ENCODE measurements around the gene MAPK8IP2.

MAPK8IP2 gene

DNA sequence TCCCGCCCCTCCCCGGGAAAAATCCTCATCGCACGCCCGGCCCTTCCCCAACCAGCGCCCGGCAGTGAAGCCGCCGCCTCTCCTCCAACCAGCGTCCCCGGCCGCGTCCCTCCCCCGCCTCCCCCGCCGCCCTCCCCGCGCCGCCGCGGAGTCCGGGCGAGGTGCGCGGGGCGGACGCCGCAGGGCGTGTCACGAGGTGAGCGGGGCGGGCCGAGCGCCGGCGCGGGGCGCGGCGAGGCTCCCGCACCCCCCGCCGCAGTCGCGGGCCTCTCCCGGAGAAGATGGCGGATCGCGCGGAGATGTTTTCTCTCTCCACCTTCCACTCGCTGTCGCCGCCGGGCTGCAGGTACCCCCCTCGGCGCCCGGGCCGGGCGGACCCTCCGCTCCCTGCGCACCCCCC lies at the start of gene MAPK8IP2:
TSS of gene MAPK8IP2 (plus strand) at position 256 of the 400 bp plus-strand sequence. CDS start at position 282, 26 bp downstream.
- FAIRE-seq, result no peak

DNA sequence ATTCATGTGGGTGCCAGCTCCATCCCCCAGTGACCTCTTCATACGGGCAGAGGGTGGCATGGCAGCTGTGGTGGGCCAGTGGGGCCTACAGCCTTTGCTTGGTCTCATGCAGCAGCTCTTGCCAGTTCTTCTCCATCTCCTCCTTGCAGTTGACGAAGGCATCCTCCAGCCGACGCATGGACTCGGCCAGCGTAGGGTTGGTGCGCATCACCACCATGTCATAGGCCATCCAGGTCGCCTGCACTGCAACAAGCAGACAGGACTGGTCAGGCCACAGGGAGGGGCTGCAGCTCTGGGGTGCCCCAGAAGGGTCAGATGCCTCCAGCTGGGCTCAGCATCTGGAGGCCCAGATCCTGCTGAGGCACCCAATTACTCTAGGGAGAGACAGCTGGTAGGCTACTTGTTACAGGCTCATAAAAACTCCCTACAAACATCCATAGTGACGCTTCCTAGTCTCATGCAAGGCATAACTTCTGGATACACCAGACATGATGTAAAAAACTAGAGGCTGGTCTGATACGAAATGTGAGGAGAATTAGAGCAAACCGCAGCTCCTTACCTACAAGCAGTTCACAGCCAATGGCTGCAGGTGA lies 49.3 kb upstream of the MAPK8IP2 start:
- no peak for FAIRE-seq

DNA sequence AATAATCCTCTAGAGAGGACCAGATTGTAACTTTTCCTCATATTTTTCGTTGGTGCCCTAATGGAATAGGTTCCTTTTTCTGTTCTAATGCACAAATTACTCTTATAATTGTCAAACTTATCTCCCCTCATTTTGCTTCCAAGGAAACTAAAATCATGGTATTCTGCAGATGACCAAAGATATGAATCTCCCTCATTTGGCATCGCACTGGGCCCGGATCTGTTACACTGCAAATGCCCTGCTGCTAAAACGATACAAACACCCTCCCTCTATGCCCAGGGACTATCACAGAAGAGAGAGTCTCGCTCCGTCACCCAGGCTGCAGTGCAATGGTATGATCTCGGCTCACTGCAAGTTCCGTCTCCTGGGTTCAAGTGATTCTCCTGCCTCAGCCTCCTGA lies 47.3 kb upstream of the MAPK8IP2 start:
- FAIRE-seq, result no peak

DNA sequence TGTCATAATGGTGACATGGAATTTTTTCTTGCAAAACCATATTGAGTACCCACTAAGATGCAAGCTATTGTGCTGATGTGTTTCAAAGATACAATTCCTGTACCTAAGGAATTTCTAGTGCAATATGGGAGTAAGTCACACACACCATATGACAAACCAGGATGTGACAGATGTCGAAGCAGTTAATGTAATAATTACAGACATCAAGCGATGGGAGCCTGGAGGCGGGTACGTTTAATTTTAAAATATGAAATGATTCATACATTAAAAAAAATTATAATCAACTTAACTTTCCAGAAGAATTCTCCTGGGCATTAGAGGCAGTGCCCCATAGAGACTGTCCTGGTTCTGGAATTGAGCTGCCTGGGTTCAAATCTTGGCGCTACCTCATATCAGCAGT lies 43.9 kb upstream of the MAPK8IP2 start:
- FAIRE-seq, result no peak

DNA sequence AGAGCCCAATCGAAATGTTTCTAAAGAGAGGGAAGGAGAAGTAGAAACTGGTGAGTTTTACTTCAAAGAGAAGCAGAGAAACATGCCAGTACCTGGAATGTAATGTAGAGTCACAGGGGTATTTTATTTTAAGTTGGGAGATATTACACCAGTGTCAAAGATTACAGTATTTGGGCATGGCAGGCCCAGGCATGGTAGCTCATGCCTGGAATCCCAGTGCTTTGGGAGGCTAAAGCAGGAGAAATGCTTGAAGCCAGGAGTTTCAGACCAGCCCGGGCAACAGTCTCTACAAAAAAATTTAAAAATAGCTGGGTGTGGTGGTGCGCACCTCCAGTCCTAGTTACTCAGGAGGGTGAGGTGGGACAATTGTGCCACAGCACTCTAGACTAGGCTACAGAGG lies 40.6 kb upstream of the MAPK8IP2 start:
- no peak for FAIRE-seq

DNA sequence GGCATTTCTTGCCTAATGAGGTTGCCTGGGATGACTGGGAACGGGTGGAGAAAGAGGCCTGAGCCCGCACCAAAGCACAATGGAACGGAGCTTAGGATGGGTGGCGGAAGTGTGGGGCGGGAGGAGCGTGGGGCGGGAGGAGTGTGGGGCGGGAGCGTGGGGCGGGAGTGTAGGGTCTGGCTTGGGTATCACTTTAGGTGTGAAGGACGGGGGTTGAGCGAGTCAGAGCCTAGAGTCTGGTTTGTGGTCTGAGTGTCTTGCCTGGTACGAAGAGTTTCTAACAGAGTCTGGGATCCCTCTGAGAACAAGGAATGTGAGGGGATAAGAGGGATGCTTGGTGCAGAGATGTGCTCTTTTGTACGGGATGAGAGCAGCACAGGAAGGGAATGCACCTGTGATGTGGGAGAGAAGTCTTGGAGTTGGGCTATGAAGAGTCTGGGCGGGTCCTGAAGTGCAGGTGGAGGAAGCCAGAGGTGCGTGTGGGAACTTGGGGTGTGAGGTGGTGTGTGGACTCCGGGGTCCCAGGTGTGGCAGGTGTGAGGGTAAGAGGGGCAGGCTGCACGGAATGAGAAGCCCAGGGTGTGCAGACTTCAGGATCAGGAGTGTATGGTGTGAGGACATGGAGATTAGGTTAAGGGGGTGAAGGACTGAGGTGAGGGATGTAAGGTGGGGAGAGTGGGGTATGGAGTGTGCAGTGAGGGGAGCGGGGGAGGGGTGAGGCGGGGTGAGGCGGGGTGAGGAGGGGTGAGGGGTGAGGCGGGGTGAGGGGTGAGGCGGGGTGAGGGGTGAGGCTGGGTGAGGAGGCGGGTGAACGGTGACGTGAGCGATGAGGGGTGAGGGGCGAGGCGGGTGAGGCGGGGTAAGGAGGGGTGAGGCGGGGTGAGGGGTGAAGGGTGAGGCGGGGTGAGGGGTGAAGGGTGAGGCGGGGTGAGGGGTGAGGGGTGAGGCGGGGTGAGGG lies 38.9 kb upstream of the MAPK8IP2 start:
- FAIRE-seq, result no peak

DNA sequence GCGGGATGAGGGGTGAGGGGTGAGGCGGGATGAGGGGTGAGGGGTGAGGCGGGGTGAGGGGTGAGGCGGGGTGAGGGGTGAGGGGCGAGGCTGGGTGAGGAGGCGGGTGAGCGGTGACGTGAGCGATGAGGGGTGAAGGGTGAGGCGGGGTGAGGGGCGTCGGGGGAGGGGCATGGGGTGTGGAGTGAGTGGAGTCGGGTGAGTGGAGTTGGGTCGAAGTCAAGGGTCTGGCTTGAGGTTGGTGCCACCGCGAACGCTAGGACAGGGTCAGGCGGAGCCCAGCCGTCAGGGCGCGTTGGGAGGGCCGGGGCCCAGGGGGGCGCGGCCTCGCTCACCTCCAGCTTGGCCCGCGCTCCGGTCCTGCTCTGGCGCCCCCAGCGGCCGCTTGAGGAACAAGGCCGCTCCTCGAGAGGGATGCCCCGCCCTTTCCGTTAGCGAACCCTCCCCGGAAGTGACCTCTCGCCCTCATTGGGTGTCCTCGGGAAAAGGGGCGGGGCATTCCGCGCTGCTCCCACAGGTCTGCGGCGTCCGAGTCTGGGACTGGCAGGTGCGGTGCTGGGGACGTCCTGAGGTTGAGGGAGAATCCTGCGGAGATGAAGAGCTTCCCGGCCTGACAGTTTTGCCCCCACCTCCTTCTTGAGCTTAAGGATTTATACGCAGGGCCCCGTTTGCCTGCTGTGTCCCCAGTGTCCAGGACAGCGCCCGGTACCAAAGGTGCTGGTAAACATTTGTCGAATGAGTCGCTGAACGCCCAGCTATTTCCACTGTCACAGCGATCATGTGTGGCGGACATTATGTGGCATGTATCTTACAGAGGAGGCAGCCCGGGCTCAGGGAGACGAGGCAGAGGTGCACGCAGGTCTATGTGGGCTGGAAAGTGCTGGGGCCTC lies 37.8 kb upstream of the MAPK8IP2 start, which contains the start of gene SYCE3:
TSS of gene SYCE3 (minus strand) at position 397 of the 890 bp plus-strand sequence. CDS start 6,514 bp downstream, outside the sequence.
- no peak for FAIRE-seq

DNA sequence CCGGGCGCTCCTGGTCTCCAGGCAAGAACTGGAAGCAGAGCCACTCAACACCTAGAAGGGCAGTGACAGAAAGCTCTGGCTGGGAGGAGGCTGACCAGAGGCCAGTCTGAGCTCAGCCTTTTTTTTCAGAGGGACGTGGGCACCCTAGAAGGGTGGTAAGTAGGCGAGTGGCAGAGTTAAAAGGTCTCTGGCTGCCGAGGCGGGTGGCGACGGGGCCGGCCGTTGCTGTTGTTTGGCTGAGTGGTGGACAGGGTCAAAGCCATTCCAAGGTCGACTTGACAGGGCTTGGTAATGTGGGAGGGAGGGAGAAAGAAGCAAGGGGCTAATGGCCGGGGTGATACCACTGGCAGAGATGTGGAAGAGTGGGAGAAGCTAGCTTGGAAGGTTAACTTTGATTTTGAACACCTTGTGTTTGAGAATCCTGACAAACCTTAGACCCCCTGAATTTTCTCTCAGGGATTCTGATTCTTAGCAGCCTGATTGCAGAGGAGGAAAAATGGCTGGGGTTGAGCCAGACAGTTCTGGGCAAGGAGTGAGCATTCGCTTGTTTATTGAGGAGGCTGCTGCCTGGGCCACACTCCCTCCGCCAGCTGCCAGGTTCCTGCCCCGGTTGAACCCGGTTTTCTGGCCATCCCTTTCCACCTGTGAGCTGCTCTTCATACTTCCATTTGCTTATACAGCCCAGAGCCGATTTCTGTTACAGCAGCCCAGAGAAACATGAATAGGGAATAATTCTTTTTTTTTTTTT lies 37.0 kb upstream of the MAPK8IP2 start:
- no peak for FAIRE-seq

DNA sequence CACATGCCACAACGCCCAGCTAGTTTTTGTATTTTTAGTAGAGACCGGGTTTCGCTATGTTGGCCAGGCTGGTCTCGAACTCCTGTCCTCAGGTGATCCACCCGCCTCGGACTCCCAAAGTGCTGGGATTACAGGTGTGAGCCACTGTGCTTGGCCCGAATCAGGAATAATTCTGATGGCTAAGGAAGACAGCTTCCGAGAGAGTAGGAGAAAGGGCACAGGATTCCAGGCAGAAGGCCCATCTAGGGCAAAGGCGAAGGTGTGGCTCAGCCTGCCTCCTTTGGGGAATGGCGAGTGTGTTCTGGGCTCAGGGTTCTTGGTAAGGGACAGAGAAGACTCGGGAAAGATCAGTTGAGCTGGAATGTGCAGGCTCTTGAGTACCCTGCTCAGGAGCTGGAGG lies 36.3 kb upstream of the MAPK8IP2 start:
- FAIRE-seq, result no peak

DNA sequence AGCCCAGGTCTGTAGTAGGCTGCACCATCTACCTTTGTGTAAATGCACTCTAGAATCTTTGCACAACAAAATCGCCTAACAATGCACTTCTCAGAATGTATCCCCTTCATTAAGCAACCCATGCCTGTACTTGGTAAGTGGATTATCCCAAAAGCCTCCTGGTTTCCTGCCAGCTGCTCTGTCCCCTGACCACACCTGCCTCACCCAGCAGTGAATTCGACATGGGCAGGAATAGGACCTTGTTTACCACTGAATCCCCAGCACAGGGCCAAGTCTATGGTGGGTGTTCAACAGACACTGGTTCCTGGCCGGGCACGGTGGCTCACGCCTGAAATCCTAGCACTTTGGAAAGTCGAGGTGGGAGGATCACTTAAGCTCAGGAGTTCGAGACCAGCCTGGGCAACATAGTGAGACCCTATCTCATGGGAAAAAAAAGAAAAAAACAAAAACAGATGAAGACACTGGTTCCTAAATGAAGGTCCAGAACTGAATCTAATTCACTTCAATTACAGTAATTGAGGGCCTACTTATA lies 32.8 kb upstream of the MAPK8IP2 start:
- no peak for FAIRE-seq

DNA sequence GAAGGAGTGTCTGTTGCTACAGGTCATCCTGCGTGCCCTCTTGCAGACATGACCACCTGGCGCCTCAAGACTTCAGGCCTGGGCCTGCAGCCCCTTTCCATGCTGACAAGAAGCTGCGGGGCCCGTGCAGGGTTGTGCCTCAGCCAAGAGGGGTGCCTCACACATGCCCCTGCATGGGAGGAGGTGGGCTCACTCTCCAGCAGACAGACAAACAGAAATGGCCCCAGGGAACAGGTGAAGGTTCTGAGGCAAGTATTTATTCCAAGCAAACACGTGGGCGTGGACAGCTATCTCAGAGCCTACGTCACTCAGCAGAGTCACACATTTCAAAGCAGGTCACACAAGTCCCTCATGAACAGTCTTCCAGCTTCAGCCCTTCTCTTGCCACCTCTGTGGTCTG lies 32.0 kb upstream of the MAPK8IP2 start:
- no peak for FAIRE-seq

DNA sequence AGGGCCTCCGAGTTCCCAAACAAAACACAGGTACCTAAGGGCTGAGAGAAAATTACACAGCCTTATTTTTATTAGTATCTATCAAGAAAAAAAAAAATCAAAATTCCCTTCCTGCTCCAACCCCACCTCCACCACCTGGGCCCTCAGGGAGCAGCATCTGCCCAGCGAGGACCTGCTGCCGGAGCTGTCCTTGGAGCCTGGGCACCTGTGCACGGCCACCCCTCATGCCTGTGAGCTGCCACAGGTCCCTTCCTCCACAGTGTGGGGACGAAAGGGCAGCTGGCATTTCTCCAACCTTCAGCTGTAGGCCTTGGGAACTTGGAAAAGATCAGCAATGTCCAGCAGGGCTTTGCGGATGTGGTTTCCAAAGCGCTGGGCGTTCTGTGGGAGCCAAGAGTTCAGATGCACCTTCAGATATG lies 31.5 kb upstream of the MAPK8IP2 start:
- FAIRE-seq, result no peak

DNA sequence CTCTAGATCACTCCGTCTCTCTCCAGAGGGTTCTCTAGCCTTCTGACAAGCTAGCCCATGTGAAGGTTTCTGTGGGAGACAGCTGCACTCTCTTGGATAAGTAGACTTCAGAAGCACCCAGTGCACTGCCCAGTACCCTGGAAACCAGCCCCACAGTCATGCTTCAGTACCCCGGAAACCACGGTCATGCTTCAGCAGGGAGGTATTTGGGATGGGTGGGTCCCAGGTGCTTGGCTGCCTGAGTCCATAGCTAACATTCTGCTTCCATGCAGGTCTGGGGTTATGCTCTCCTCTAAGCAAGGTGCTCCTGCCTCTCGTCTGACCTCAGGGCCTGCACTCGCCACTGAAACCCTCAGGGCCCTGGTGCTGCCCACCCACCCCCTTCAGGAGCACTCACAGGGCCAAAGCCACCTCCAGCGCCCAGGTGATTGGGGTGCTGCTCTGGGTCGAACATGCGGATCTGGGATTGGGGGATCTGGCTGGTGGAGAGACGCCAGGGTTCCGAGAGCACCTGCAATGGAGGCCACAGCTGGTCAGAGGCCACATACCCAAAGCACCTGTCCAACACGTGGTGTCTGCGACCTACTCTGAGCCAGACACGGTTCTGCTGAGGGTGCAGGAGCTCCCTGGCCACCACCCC lies 30.6 kb upstream of the MAPK8IP2 start:
- no peak for FAIRE-seq

DNA sequence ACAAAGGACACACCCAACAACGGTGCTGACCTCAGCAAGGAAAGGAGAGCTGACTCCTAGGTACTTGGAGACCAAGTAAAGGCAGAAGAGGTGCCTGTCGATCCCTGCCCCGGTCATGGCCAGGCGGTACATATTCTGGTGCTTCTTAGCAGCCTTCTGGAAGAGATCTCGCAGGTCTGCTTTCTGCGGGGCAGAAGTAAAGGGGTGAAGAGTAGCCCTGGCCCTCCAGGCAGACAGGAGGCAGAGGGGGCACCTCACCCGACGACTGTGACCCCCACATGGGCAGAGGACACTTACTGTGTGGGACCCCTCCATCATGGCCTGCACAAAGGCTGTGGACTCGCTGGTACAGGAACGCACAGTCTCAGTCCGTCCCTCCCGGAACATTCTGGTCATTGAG lies 29.7 kb upstream of the MAPK8IP2 start:
- FAIRE-seq, result no peak

DNA sequence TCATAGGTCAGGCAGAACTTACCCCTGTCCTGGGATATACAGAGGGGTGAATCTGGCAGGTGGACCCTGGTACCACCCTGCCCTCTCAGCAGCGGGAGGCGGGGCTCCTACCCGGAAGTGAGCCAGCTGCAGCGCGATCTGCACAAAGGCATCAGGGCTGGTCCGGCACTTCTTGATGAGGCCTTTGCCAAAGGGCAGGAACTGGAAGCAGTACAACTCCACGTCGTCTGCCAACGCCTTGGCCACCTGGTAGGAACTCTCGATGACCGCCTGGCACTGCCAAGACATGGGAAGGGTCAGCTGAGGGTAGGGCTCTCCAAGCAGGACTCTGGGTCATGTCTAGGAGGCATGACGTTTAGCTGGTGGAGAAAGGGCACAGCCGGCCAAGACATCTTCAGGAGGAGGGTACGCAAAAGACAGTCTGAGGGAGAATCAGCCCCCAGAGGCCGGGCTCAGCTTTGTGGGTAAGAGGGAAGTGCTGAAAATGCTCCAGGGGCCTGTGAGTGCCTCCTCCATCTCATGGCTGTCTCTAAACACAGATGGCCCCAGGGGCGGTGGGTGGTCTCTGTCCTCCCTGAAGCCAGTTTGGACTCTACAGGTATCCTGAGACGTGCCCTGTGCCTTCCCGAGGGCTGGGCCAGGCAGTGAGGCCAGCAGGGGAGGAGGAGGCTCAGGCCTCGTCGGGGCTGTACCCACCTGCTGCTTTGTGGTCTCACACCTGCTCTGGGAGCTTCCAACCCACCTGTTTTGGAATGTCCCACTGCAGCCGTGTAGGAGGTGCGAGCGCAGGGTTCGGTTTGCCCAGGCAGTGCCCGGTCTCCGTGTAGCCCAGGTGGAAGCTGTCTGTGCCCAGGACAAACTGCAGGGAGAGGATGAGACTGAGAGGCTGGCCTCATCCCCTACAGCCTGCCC lies 29.1 kb upstream of the MAPK8IP2 start:
- no peak for FAIRE-seq

DNA sequence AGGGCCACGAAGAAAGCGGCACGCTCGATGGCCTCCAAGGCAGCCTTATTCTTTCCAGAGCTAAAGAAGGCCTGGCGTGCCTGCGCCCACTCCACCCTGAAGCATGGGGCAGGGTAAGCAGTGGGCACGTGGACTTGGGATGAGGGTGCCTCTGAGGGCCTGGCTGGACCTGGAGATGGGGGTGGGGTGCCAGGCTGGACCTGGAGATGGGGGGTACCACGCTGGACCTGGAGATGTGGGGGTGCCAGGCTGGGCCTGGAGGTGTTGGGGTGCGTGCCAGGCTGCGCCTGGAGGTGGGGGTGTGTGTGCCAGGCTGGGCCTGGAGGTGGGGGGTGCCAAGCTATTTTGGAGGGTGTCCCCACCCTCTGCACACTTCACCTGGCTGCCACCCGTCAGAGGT lies 27.6 kb upstream of the MAPK8IP2 start:
- no peak for FAIRE-seq

DNA sequence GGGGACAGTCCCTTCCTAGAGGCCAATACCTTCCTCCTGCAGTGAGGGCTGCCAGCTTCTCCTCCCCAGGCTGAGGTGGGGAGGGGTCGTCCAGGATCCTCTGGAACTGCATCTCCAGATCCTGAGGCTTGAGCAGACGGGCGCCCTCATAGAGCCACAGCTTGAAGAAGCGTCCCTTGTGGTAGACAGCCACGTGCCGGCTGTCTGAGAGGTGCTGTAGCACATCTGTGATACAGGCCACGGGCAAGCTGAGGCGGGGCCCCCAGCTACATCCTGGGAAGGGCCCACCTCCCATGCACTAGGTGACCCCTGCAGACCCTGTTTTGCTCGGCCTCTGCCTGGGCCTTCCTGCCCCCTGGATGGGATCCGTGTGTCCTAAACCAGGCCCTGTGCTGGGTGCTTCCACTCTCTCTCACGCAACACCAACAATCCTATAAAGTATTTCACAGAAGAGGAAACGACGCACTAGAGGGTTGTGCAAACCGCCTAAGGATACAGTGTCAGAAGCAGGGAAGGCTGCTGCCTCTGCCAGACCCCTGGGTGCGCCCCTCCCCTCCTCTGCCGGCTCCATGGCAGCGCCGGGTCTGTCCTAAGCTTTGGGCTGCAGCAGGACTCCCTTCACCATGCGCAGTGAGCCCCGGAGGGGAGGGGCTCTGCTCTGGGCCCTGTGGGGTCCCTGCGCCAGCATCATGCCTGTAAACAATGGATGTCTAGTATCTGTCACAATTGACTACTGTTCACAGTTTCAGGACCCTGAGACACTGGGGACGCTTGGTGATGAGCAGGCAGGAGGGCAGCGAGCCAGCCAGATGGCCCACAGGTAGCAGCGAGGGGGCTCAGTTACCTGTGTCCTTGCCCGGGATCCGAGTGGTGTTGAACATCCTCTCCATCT lies 26.9 kb upstream of the MAPK8IP2 start:
- FAIRE-seq, result no peak

DNA sequence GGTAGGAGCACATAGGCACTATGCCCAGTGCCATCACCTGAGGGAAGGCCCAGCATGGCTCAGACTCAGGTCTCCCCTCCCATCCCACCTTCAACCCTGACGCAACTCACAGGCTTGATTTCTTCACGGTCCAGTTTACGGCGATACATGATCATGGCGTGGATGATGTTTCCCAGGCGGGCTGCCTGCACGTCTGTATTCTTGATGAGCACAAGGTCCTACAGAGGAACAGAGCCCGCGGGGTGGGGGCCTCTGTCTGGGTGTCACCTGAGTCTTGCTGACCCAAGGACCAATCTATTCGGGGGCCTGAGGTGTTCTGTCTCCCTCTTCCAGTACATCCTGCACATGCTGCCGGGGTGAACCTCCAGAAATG lies 26.2 kb upstream of the MAPK8IP2 start:
- no peak for FAIRE-seq

DNA sequence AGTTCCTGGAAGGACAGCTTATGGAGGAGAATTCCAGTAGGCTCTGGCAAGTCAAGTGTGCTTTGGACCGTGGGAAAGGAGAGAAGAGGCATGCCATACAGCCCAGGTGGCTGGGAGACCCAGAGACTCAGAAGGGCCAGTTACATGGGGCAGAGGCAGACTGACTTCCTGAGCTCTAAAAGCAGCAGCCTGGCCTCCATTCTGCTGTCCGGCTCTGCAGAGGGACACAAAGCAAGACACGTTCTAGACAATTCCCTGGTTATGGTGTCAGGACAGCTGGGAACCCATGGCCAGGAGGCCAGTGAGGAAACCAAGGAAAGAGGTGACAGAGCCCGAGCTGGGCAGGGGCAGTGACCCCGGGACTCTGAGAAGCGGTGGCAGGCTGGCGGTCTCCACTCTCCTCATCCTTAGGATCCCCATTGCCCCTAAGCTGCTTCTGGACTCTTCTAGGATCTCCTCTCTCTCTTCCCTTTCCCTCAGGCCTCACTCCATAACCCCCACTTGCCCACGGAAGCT lies 25.1 kb upstream of the MAPK8IP2 start:
- FAIRE-seq, result no peak
